ENCODE measurements around the gene SQOR.

The SQOR gene

DNA sequence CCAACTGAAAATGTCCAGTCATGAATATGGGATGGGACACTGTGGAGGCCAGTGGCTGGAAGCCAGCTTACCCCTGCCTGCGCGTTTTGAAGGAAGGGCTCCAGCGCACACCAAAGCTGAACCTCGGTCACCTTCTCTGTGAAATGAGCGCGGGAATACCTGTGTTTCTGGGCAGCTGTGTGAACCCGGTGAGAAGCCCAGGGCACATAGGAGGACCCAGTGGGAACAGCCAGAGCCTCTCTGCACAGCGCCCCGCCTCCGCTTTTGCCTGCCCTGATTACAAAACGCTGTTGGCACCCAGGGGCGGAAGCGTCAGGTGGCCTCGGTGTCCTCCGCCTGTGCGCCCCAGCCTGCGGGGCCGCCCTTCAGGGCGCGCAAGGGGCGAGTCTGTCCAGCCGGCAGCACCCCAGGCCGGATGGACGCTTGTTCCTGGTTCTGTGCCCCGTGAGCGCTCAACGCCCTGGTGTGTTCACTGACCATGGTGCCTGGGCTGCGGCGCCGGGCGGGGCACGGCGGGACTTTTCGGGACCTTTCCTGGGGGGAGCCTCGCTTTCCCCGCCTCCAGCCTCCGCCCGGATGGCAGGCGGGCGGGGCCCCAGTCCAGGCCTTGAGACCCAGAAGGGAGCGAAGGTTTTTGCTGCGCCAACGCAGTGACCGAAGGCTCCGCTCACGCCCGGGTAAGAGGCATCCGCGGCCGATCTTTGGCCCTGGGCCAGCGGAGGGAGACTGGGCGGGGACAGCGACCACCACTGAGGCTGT lies at the start of gene SQOR:
Gene SQOR, plus strand, starts transcription at position 598 of the 759 bp plus-strand sequence. CDS start 23,895 bp downstream, outside the sequence.
- TF ChIP-seq, protein P1, sequence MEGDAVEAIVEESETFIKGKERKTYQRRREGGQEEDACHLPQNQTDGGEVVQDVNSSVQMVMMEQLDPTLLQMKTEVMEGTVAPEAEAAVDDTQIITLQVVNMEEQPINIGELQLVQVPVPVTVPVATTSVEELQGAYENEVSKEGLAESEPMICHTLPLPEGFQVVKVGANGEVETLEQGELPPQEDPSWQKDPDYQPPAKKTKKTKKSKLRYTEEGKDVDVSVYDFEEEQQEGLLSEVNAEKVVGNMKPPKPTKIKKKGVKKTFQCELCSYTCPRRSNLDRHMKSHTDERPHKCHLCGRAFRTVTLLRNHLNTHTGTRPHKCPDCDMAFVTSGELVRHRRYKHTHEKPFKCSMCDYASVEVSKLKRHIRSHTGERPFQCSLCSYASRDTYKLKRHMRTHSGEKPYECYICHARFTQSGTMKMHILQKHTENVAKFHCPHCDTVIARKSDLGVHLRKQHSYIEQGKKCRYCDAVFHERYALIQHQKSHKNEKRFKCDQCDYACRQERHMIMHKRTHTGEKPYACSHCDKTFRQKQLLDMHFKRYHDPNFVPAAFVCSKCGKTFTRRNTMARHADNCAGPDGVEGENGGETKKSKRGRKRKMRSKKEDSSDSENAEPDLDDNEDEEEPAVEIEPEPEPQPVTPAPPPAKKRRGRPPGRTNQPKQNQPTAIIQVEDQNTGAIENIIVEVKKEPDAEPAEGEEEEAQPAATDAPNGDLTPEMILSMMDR (IDR thresholded peaks at IDR 0.05): no peak

- TF ChIP-seq, protein P1 (IDR thresholded peaks at IDR 0.05): no peak
These were observed 49.6 kb upstream of the SQOR start for GRCh38 chr15:45585069-45585791.

DNA sequence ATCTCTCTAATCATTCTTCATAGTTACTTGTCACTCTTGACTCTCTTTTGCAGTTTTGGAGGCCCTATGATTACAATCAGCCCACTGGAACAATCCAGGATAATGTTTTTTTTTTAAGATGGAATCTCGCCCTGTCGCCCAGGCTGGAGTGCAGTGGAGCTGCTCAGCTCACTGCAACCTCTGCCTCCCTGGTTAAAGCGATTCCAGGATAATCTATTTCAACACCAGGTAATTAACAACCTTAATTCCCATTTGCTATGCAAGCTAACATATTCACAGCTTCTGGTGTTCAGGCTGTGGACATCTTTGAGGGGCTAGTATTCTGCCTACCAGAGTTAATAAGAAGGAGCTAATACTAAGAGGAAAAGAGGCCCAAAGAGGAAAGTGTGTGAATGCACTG lies 48.7 kb upstream of the SQOR start:
- TF ChIP-seq, protein P1 (IDR thresholded peaks at IDR 0.05): no peak

DNA sequence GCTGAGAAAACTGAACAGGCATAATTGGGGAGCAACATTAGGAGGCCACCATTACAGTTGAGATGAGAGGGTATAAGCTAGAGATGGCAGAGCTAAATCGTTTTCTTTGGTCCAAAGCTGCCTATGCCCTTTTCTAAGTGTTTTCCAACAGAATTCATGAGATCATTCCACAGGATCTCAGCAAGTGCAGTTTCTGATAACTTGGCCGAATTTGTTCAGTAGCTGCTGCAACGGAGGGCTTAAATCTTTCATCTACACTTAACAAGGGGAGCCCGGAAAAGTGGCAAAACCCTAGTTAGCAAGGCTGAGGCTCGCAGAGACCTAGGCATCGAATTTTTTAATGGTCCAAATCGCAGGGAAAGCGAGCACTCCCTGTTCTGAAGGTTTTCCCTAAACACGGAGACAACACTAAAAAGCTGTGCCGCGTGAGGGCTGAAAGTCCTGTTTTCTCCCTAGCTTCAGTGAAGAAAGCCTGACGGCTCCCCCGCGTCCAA lies 48.2 kb upstream of the SQOR start:
- TF ChIP-seq, protein P1 (IDR thresholded peaks at IDR 0.05): no peak

DNA sequence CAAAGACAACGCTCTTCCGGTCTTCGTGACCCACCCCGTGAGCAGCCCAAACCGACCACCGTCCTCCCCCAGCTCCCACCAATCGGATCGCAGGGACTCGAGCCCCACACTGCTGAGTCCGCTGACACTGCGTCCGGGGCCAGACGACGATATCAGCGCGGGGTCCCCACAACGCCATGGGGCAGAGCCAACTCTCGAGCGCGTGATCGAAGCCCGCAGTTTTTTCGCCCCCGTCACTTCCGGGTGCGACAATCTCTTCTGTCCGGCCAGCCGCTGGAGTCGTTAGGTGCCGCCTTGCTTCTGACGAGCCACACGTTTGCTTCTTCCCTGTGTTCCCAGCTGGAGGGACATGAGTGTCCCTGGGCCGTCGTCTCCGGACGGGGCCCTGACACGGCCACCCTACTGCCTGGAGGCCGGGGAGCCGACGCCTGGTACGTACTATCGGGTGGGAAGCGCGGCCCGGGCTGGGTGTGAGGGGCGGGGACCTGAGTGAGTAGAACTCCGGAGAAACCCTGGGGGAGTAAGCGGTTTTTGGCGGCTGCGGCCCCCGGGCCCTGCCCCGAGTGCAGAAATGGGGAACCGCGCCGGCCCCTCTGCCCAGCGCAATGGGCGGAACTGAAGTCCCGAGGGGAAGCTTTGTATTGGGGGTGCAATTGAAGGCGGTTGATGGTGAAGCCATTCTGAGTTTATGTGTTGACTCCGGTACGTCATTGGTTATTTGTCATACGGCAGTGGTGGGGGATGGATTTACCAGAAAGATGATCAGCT lies 47.5 kb upstream of the SQOR start, which contains the start of gene BLOC1S6:
Gene BLOC1S6, plus strand, starts transcription at position 285 of the 768 bp plus-strand sequence. Its CDS starts 65 bp downstream, at position 350.
- TF ChIP-seq, protein P1 (IDR thresholded peaks at IDR 0.05): no peak

DNA sequence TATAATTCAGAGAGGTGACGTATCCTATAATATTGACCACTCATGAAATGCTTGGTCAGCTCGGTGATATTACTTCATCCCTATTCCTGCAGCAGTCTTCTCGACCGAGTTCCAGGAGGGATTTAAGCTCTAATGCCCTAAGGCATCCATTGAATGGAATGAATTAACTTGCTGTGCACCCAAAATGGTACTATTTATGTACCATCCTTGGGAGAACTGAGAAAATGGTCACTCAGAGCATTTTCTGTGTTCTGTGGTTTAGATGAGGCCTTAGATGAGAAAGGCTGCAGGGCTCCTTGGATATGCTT lies 47.0 kb upstream of the SQOR start:
- TF ChIP-seq, protein P1 (IDR thresholded peaks at IDR 0.05): no peak

- TF ChIP-seq, protein P1 (IDR thresholded peaks at IDR 0.05): no peak
These were observed 46.5 kb upstream of the SQOR start for GRCh38 chr15:45588219-45588875.
